Measurements from ENCODE around the gene CD177. TPM values are rescaled to one million over a fixed set of nuclear protein-coding genes. Genes with fewer than 3 reads are reported as not detected.

Gene CD177
- total and polyA plus RNA-seq, 2 of the 8 experiments (the other 6 are each of a cell fraction or from before 2014, with no cell fraction given), result 3.4 to 10.0 TPM

- H4K91ac ChIP-seq (replicated peaks; ENCODE audit: insufficient read length, low read length), result no peak overlapping the region
- H3K4me3 ChIP-seq (ENCODE audit: extremely low read depth in 1 of 4, insufficient read depth in 2 of 4, low read depth in 3 of 4, low read length in 4 of 4), result no peak overlapping the region
- no peak overlapping the region for H3K14ac ChIP-seq (ENCODE audit: insufficient read length)
- no peak overlapping the region for H3K4me2 ChIP-seq (ENCODE audit: insufficient read depth in 1 of 2, low read depth in 2 of 2, low read length in 2 of 2)
- TF ChIP-seq RNF2 (IDR thresholded peaks at IDR 0.05; ENCODE audit: borderline replicate concordance, low read depth, low read length, missing control alignments, poor library complexity, severe bottlenecking) (no peak), CEBPB (IDR thresholded peaks at IDR 0.05; ENCODE audit: low read depth, low read length) (no peak)
- TF ChIP-seq, protein P1, sequence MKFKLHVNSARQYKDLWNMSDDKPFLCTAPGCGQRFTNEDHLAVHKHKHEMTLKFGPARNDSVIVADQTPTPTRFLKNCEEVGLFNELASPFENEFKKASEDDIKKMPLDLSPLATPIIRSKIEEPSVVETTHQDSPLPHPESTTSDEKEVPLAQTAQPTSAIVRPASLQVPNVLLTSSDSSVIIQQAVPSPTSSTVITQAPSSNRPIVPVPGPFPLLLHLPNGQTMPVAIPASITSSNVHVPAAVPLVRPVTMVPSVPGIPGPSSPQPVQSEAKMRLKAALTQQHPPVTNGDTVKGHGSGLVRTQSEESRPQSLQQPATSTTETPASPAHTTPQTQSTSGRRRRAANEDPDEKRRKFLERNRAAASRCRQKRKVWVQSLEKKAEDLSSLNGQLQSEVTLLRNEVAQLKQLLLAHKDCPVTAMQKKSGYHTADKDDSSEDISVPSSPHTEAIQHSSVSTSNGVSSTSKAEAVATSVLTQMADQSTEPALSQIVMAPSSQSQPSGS (IDR thresholded peaks at IDR 0.05; ENCODE audit: low read length), result no peak
- no peak overlapping the region for H2AK5ac ChIP-seq (ENCODE audit: low read depth, low read length)
- H3K9me3 ChIP-seq (ENCODE audit: insufficient read depth in 2 of 2, low read depth in 1 of 2, low read length in 1 of 2), result peaks cover 26 to 50% of the 10 kb centered on the region in 2 experiments
- no peak overlapping the region for H4K5ac ChIP-seq (ENCODE audit: insufficient read length, low read depth, low read length)
- no peak for FAIRE-seq
- no peak overlapping the region for H3K27ac ChIP-seq (ENCODE audit: low read depth, low read length)
- no peak overlapping the region for H3K4ac ChIP-seq (replicated peaks; ENCODE audit: insufficient read length, low read depth, low read length)
- no peak overlapping the region for H3K23ac ChIP-seq (ENCODE audit: insufficient read length)
- no peak overlapping the region for H3K9ac ChIP-seq (replicated peaks in 1 of 4; ENCODE audit: extremely low read depth in 1 of 4, low read depth in 3 of 4, low read length in 3 of 4)
- H3K79me2 ChIP-seq (ENCODE audit: control insufficient read depth in 1 of 2, insufficient read depth in 2 of 2, low read length in 2 of 2), result no peaks in the 10 kb centered on the region
- no peak overlapping the region for H2BK20ac ChIP-seq (ENCODE audit: low read length)
- no peak overlapping the region for H2AFZ ChIP-seq (ENCODE audit: low read length)
- no peak overlapping the region for H3K18ac ChIP-seq (ENCODE audit: extremely low read depth, low read length)
- ChIA-PET POLR2A (ENCODE audit: partially characterized antibody) (no interaction called here), CTCF (ENCODE audit: partially characterized antibody) (interaction anchor here (0.6 to 1.3 kb wide), 3 partner anchors 22 to 535 kb away, joined by 3 to 4 read pairs (median 3); partner anchors contain the start of gene ZNF576)
- H2BK120ac ChIP-seq (replicated peaks; ENCODE audit: low read depth, low read length), result no peak overlapping the region
- no peaks in the 10 kb centered on the region for H3K4me1 ChIP-seq (replicated peaks in 1 of 4; ENCODE audit: control insufficient read depth in 3 of 4, insufficient read depth in 4 of 4, low read length in 3 of 4)
- H3K79me1 ChIP-seq (ENCODE audit: low read depth, low read length), result no peaks in the 10 kb centered on the region
- no peaks in the 10 kb centered on the region for H3K27me3 ChIP-seq (replicated peaks in 1 of 4; ENCODE audit: control insufficient read depth in 3 of 4, extremely low read depth in 1 of 4, insufficient read depth in 3 of 4, low read length in 3 of 4)
- no peak overlapping the region for H2BK15ac ChIP-seq (ENCODE audit: low read length)
- no peak overlapping the region for H2BK5ac ChIP-seq (ENCODE audit: low read depth, low read length)
- no peaks in the 10 kb centered on the region for H3K36me3 ChIP-seq (ENCODE audit: control insufficient read depth in 2 of 4, insufficient read depth in 4 of 4, low read length in 3 of 4)
- no peak overlapping the region for H2BK12ac ChIP-seq (ENCODE audit: low read depth, low read length)
- no peaks in the 10 kb centered on the region for H3K23me2 ChIP-seq (ENCODE audit: low read depth, low read length)
- no peak for DNase-seq (ENCODE audit: low read depth in 1 of 2, low spot score in 2 of 2)
- WGBS, 2 experiments (ENCODE audit: extremely low coverage in 1 of 2, insufficient coverage in 1 of 2, insufficient read length in 1 of 2, insufficient replicate concordance in 2 of 2, low coverage in 1 of 2, low lambda C conversion rate in 2 of 2, missing lambda C conversion rate in 1 of 2), result 89% methylated on average over 6 of the region's 6 CpGs; no CpG with 5 or more reads in 1 of the 2 experiments
- no peak overlapping the region for H3K56ac ChIP-seq (replicated peaks; ENCODE audit: insufficient read length, low read depth, low read length)
- no peaks in the 10 kb centered on the region for H4K20me1 ChIP-seq (replicated peaks in 1 of 2; ENCODE audit: control insufficient read depth in 1 of 2, insufficient read depth in 2 of 2, low read length in 2 of 2)
- no peak overlapping the region for H4K8ac ChIP-seq (ENCODE audit: extremely low read depth, insufficient read depth, low read length)
Observed at GRCh38 chr19:43311256-43311655, 42.2 kb upstream of the CD177 start.
